Stimulated activated CD8-positive, alpha-beta memory T cell treated with anti-CD3 and anti-CD28 coated beads, Interleukin-12 subunit alpha, Interleukin-12 subunit beta, amount 100 ng/mL, for 24 hours (primary cell): ENCODE results near the gene DDAH1.

Experiments used
- DNase-seq: peaks from one replicate; pipeline ENCODE4 v3.0.0-alpha.2; 2020; ENCODE audit errors: extremely low read depth

DDAH1 gene

GRCh38 chr1:85440612-85441011, 24.3 kb downstream of the DDAH1 start:
- no peak for DNase-seq

- no peak for DNase-seq
Observed at GRCh38 chr1:85438353-85438752, 26.6 kb downstream of the DDAH1 start.

- no peak for DNase-seq
Observed at GRCh38 chr1:85437139-85437538, 27.8 kb downstream of the DDAH1 start.

GRCh38 chr1:85433096-85433495, 31.9 kb downstream of the DDAH1 start:
- no peak for DNase-seq

- DNase-seq = no peak
Observed at GRCh38 chr1:85428471-85429089, 36.4 kb downstream of the DDAH1 start.

GRCh38 chr1:85427849-85428248, 37.1 kb downstream of the DDAH1 start:
- no peak for DNase-seq

GRCh38 chr1:85427331-85427730, 37.6 kb downstream of the DDAH1 start:
- DNase-seq = no peak

- no peak for DNase-seq
Observed at GRCh38 chr1:85421179-85421578, 43.8 kb downstream of the DDAH1 start.

- DNase-seq = no peak
Observed at GRCh38 chr1:85420199-85420598, 44.8 kb downstream of the DDAH1 start.

- DNase-seq = no peak
Observed at GRCh38 chr1:85417876-85418275, 47.1 kb downstream of the DDAH1 start.

- no peak for DNase-seq
Observed at GRCh38 chr1:85417017-85417416, 47.9 kb downstream of the DDAH1 start.

- DNase-seq = no peak
Observed at GRCh38 chr1:85413169-85413568, 51.8 kb downstream of the DDAH1 start.

GRCh38 chr1:85411567-85412305, 53.2 kb downstream of the DDAH1 start:
- no peak for DNase-seq

GRCh38 chr1:85409516-85409915, 55.4 kb downstream of the DDAH1 start:
- DNase-seq = no peak

GRCh38 chr1:85407746-85408377, 57.1 kb downstream of the DDAH1 start:
- DNase-seq = no peak

GRCh38 chr1:85406887-85407533, 57.9 kb downstream of the DDAH1 start:
- no peak for DNase-seq

- no peak for DNase-seq
Observed at GRCh38 chr1:85406081-85406480, 58.9 kb downstream of the DDAH1 start.

- no peak for DNase-seq
Observed at GRCh38 chr1:85404408-85404807, 60.6 kb downstream of the DDAH1 start.

- no peak for DNase-seq
Observed at GRCh38 chr1:85398391-85399064, 66.4 kb downstream of the DDAH1 start.

GRCh38 chr1:85397490-85398032, 67.4 kb downstream of the DDAH1 start:
- DNase-seq = no peak

GRCh38 chr1:85396194-85396593, 68.8 kb downstream of the DDAH1 start:
- no peak for DNase-seq

- DNase-seq = no peak
Observed at GRCh38 chr1:85394130-85394529, 70.8 kb downstream of the DDAH1 start.
